ENCODE measurements around the gene RIT2.

Gene RIT2

DNA sequence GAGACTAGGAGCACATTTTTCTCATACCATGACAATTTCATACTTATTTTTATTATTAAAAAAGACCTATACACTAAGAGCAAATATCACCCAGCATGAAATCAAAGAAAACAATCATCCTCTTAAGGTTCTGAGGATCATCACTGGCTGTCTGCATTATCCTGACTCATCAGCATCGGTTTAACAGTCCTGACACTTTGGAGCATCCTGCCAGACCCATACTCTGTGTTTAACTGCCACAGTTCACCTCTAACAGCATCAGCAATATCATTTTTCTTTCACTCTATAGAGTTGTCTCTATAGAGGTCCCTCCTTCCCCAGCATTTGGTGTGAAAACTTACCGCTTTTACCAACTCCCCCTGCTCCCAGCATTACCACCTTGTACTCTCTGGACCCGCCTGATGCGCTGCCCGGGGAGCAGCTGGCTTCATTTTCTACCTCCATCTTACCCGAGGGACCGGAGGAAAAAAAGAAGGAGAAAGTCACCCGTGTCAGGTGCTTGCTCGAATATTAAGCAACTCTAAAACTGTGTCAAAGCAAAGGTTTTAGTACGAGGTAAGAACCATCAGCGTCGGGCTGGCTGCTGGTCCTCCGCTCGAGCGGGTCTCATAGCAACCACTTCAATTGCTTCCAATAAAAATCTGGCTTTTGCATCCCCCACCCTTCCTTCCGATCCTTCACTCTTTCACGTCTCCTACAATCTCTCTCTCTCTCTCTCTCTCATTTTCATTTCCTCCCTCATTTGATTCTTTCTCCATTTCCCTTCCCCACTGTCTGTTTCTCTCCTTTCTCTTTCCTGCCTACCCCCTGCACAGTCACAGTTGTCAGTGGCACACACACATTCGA lies at the start of gene RIT2:
TSS of gene RIT2 (minus strand) at position 610 of the 846 bp plus-strand sequence.
- DNase-seq (ENCODE audit: low spot score), result no peak

DNA sequence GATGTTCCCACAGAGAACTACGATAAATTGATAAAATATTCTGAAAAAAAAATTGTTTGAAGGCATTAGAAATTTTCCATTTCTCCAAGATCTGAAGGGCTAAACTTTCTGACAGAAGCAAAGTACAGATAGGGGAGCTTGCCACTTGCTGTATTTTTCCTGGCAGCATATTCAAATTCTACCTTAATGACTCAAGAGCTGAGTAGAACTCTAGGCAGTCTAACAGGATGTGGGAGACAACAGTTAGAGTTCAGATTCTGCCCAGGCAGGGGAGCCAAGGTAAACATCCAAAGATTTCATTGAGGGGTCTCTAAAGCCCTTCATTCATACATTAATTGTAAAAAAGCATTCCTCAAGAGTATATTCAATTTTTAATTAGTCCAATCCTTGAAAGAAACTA lies 46.0 kb upstream of the RIT2 start:
- no peak for DNase-seq (ENCODE audit: low spot score)

DNA sequence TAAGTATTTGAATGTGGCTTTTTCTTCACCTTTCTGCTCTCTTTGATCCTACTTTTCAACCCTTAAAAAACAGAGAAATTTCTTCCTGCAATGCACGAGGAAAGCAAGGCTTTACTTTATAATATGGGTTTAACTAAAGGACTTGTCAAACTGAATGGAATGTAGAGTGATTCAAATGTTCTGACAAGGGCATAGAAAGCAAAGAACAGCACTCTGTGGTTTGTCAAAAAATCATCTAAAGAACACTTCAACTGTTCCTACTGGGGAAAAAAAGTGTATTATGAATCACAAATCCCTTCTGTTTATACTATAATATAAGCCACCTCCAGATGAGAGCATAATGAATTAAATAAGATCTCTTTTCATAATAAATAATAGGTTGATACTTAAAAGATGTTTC lies 45.0 kb upstream of the RIT2 start:
- no peak for DNase-seq (ENCODE audit: low spot score)

DNA sequence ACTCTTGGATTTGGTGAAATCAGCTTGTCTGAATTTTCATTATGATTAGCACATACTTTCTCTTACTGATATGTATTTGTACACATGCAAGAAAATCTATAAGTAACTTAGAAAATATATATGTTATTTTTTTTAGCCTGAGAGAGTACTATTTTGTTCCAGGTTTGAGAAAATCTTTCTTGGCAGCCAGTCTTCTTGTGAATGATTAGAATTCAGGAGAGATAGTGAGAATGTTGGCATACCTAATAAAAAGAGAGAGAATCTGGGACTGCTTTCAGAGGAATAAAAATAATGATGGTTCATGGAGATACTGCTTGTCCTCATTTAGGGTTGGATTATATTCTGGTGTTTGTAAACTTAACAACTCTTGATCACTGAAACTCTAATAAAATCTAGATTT lies 44.4 kb upstream of the RIT2 start:
- DNase-seq (ENCODE audit: low spot score), result no peak

DNA sequence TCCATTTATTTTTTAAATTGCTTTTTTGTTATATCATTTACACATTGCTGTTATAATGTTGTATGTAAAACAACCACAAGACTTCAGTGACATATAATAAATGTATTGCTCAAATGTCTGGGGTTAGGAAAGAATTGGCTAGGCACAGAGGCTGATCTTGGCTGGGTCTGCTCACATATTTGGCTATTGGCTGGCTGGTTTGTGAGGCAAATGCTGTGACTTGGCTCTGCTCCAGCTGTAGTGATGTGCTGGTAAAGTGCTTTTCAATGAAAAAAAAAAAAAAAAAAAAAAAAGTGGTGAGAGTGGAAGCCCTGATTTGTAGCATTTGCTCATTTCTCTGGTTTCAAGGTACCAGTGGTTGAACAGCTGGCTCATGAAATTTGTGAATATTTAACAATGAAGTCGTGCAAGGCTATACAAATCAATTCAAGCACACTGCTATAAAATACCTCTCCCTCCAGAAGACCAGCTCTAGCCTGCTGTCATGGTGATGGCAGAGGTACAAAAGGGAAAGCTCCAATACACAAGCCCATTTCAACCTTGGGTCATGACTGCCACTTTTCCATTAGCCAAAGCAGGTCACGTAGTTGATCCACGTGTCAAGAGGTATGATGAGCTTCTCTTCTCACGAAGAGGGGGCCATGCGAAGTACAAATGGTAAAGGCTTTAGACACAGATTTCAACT lies 43.7 kb upstream of the RIT2 start:
- DNase-seq (ENCODE audit: low spot score), result no peak

DNA sequence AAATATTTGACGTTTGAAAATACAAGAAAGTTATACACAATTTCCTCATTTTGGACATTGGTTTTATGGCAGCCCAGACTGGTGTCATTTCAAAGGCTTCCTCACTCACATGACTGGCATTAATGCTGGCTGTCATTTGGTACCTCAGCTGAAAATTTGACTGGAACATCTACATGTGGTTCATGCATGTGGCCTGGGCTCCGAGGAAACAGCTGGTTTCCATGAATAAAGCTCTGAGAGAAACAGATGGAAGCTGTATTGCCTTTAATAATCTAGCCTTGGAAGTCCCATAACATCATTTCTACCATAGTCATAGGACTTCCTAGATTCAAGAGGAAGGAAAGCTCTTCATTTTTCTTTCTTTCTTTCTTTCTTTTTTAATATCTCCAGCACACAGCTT lies 42.9 kb upstream of the RIT2 start:
- DNase-seq (ENCODE audit: low spot score), result no peak

DNA sequence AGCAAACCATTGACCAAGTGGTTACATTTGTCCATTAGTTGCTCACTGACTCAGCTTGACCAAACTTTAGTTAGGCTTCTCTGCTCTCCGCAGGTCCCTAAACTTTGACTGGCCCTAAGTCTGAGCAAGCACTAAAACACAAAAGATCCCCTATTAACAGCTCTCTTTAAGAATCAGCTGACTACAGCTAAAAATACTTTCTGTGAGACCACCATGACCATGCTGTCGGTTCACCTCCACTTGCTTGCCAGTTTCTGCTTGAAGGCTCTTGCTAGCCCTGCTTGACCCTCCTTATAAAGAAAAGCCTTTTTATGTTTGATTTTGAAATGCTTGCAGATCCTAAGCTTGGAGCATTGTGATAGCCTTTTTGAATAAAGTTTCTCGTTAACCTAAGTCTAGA lies 40.4 kb upstream of the RIT2 start:
- no peak for DNase-seq (ENCODE audit: low spot score)

DNA sequence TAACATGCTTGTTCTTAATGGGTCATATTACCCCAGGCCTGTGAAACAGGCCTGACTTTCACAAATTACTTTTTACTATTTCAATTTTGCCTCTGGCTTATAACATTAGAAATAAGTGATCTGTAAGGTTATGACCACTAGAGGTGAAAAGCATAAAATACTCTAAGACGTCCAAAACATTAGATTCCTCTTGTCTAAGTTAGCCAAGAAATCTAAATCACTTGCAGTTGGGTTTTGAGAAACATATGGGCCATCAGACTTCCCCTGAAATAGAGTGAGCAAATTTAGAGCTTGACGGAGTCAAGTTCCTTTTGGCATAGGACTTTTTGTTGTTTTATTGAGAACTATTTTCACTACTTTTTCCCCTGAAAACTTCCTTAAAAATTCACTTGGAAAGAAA lies 32.7 kb upstream of the RIT2 start:
- DNase-seq (ENCODE audit: low spot score), result no peak

DNA sequence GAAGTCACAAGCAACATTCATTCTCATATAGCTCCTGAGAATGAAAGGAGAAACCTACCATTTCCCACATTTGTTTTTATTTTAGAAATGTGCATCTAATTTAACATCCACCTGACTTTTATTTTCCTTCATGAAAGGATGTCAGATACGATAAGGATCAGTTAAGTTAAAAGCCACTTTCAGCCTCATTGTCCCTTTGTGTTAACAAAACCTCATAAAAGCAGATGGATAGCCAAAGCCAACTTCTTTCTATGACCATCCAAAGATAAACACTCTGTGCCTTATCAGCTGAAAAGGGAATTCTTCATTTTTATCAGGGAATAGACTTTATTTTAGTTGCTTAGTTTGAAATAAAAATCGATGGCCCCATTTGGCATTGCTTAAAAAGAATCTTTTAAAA lies 25.7 kb upstream of the RIT2 start:
- no peak for DNase-seq (ENCODE audit: low spot score)

DNA sequence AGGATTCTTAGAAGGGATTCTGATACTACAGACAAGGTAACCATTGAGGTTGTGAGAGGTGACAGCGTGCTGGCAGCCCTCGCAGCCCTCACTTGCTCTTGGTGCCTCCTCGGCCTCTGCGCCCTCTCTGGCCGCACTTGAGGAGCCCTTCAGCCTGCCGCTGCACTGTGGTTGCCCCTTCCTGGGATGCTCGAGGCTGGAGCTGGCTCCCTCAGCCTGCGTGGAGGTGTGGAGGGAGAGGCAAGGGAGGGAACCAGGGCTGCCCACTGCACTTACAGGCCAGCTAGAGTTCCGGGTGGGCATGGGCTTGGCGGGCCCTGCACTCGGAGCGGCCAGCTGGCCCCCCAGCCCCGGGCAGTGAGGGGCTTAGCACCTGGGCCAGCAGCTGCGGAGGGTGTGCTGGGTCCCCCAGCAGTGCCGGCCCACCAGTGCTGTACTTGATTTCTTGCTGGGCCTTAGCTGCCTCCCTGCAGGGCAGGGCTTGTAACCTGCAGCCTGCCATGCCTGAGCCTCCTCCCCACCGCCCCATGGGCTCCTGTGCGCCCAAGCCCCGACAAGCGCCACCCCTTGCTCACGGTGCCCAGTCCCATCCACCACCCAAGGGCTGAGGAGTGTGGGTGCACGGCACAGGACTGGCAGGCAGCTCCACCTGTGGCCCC lies 23.9 kb upstream of the RIT2 start:
- DNase-seq (ENCODE audit: low spot score), result no peak

DNA sequence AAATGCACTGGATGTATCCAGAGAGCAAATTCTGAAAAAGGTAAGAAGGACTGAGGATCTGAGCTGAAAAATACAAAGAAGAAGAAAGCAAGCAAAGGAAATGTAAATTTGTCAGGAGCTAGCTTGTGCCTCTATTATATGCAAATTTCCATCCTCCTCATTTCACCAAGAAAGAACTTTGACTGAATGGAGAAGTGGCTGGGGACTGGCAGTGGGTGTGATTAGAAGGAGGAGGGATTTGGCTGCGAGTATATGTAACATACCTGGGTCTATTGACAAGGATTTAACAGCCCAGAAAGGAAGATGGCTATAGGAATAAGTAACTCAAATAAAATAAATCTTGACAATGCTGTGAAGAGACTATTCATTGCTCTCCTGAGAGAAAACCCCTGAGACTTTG lies 19.4 kb upstream of the RIT2 start:
- DNase-seq (ENCODE audit: low spot score), result no peak

DNA sequence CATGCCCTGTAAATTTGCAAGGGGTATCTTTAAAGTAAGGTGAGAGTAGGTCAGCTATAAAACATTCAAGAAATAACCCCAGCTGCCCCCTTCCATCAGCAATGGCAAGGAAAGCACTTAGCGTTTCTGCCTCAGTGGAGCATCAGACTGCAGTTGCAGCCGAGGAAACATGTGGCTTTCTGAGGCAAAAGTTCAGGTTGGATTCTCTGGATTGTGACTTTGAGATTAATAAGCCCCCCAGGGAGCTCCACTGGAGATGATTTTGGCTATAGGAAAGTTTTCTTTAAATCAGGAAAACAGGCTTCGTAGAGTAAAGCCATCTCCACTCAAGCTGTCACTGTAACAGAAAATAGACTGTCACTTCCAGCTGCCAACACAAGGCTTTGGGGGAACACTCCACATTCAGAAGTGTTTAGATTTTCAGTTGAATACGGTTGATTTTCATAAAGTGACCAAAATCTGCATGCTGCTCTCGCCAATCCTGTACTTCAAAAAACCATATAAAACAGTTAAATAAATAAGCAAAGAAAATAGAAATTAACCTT lies 15.3 kb upstream of the RIT2 start:
- DNase-seq (ENCODE audit: low spot score), result no peak

DNA sequence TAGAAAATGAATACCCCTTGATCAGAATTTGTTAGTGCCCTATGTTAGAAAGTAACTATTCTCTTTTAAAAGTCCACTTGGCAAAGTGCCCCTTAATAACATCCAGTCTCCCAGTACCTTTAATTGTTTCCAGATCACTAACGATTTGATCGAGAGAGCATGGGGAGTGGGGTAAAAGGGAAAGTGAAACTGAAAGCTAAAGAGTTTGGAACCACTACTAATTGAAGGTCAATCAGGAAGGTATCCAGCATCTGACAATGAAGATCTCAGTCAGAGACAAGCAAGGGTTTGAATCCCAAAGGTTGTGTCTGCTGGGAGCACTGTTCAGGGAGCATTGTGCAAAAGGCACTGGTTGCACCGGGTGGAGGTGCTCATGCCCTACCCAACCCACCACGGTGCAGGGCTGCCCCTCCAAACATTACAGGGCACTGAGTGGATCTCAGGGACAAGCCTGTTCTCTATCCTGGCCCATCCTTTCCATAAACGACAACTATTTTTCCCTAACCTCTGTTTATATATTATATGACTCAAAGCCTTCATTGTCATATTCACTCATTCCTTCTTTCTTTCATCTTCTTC lies 14.6 kb upstream of the RIT2 start:
- no peak for DNase-seq (ENCODE audit: low spot score)

DNA sequence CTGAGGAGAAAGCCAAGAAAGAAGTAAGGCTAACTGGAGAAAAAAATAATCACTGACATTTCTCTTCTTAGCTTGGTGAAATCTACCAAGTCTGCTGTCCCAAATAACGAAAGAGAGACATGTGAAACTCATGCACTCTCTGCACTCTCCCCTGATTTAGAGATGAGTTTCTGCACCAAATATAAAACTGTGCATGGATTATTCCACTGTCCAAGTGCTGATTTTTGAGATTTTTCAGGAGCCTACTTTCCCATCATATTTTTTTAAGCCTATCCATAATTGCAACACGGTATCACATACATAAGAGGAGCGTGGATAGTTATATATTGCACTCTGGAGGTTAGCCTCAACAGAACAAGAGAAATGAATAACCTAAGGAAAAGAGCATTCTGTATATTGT lies 10.0 kb upstream of the RIT2 start:
- no peak for DNase-seq (ENCODE audit: low spot score)

DNA sequence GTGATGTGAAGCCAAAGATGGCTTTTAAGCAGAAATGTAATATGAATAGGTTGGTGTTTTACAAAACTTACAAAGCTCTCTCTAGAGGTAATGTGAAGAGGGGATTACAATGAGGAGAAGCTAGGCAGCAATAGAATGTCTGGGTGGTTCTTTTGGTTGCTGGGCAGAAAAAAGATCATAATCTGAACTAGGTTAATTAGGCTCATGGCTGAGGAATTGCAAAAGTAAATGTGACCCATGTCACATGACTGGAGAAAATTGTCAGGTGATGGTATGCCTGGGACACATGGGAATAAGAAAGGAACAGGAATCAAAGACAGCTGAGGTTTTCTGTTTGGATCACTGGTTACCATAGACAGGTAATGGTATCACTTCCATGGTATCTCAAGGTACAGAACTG lies 7.5 kb upstream of the RIT2 start:
- DNase-seq (ENCODE audit: low spot score), result no peak

DNA sequence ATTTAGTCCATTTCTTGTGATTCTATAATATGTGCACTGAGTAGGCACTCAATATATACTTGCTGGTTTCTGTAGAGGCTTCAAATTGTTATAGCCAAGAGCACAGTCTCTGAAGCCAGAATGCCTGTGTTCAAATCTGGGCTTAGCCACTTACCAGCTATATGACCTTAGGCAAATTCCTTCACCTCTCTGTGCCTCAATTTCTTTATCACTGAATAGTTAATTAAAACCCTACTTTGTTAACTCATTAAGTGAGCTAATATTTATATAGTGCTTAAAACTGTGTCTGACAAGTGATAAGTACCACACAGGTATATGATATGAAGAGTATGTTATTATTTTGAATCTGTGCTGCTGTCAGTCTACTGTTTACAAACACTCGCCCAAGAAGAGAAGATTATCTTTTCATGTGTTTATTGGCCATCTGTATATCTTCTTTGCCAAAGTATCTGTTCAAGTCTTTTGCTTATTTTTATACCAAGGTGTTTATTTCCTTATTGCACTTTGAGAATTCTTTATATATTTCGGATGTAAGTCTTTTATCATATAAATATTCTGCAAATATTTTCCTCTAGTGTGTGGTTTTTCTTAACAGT lies 1.3 kb upstream of the RIT2 start:
- DNase-seq (ENCODE audit: low spot score), result no peak

DNA sequence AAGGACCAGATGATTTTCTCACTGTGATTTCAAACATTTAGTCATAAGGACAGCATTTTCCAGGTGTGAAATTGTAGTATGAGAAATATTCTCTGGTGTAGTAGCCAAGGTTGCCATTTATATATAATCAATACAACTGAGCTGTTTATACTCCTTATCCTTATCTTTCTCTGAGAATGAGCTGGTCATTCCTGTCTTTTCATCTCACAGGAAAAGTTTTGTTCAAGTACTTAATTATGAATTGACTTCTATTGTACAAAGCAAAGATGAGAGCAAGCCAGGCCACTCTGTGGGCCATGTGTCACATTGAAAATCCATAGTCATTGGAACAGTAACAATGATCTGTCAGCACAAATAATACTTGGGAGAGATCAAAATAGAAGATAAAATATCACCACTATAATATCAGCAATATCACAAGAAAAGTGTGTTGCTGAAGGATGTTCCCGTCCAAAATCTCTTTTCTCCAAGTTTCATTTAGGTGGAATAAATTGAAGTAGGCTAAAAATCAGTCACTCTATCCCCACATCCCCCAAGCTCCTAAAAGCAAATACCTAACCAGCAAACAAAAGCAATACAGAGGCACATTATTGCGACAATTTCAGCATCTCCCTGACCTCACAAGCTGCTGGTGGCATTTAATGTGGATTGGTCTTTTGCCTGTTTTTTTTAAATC lies 2.1 kb downstream of the RIT2 start:
- no peak for DNase-seq (ENCODE audit: low spot score)

DNA sequence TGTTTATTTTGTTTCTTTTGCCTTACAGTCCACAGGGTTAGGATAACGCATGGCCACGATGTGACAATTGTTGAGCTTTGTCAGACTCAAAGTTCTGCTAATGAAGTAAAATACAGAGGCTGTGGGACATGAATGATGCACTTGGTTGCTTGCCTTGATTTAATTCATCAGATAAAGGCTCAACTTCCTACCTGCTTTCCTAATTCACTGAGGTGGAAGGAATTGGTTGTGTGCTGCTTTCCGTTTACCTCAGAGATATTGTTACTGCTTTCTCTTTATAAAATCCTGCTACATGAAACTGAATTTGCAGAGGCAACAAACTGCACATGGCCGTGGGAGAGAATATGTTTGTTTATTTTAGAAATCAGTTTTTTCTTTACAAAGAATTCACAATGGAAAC lies 6.6 kb downstream of the RIT2 start:
- no peak for DNase-seq (ENCODE audit: low spot score)

DNA sequence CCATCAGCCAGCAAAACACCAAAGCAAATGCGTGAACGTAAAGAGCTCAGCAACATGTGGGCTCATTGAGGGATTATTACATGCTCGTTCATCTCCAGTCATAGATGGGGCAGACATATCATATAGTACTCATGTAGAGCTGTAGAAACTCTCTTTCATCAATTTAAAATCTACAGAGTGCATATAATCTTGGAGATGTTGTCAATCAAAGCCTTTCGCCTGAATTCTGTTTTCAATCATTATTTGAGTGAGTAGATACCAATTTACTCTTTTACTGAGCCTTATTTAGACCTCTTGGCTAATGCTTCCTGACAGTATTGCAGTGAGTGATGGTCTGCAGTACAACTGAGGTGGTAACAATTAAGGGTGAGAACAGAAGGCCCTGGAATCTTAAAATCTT lies 7.0 kb downstream of the RIT2 start:
- DNase-seq (ENCODE audit: low spot score), result no peak

DNA sequence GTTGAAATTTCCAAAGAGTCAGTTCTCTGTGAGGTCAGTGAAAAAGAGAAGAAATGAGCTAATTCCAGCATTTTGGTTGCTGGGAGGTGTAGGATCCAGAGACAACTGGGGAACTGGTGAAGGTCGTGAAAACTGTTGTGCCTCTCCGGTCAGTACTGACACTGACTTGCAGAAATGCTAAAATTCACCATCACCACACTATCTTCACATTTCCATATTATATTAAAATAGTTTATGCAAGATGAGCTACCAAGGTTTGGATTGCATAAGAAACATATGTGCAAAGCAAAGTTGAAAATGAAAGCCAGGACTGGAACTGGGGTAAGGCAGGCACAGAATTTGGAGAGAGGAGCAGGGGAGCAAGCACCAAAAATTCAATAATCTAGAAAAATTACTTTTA lies 21.8 kb downstream of the RIT2 start:
- DNase-seq (ENCODE audit: low spot score), result no peak

DNA sequence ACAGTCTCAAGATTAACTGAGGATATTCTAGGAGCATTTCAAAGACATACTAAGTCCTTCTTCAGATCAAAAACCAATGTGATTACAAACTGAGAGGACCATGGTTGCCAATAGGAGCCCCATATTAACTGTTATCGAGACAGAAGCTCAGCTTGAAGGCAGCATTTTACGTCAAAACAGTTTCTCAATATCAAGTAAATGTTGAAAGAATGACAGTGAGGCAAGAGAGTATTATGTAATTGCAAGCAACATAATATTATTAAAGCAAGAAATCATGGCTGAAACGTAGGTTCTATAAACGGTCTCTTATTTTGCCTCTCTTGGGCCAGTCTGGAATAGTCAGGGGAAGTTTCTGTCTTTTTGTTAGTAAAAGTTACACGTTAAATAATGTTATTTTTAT lies 22.9 kb downstream of the RIT2 start:
- DNase-seq (ENCODE audit: low spot score), result no peak

DNA sequence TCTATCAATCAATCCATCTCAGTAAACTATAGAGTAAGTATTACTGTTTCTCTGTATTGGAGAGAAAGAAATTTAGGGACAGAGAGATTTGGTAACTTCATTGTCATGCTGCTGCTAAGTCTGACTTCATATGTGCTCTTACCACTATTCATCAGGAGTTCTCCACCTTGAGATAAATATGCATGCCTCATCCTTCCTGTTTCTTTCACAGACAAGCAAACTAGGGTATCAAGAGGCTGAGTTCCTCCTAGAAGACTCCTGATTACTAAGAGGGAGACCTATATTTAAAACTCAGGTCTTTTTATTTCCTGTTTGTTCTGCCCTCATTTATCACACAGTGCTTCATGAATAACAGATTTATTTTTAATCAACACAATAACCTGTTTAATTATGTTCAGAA lies 34.1 kb downstream of the RIT2 start:
- DNase-seq (ENCODE audit: low spot score), result peak; percentile 0
